ENCODE measurements around the gene ARPC3.
"Not testable (repeated sequence)": the region's sequence is repeated elsewhere in the genome, so short reads cannot be mapped to it uniquely, and the experiment has no call there.

ARPC3 gene

DNA sequence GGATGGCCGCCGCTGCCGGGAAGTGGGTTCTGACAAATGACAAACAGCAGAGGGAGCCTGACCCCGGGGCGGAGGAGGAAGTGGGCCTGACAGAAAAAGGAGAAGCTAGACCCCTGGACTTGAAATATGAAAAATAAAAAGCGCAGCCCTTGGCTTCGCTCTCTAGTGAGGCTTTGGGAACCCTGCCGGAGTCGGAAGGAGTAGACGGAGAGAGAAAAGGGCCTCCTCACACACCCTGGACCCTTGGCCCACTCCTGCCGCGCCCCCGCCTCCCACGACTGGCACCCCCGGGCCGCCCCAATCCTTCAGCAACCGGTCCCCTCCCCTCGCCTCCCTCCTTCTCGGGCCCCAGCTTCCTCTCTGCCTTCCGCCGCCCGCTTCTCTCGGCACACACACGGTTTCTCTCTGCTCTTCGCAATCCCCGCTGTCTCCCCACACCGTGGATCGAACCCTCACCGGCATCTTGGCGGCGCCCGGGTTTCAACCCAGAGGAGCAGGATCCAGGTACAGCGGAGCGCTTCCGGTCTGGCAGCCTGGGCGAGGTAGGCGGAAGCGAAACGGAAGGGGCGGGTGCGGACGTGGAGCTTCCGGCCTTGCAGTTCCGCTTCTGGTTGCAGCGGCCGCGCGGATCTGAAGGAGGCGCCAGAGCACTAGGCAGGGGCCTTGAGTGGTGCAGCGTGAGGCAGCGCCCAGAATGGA lies at the start of gene ARPC3:
Gene ARPC3, minus strand, starts transcription at position 539 of the 699 bp plus-strand sequence. Its CDS starts 77 bp downstream, at position 462.
- H3K36me3 Mint-ChIP-seq (ENCODE audit: low read depth): peaks cover 72% of the 10 kb centered on the region
- no peaks in the 10 kb centered on the region for H3K27me3 Mint-ChIP-seq
- peak within 1 kb of the TSS; percentile 100 for H3K4me3 Mint-ChIP-seq
- H3K4me1 Mint-ChIP-seq (ENCODE audit: low read depth): peaks cover 57% of the 10 kb centered on the region
- peak within 1 kb of the TSS; percentile 100 for H3K27ac Mint-ChIP-seq
- H3K9me3 Mint-ChIP-seq: no peaks in the 10 kb centered on the region
- intact Hi-C loops (cut with micrococcal nuclease): loop anchor here (1.0 to 5.0 kb wide), 5 partner anchors 19 to 437 kb away; partner anchors contain the start of genes FAM216A and GPN3

DNA sequence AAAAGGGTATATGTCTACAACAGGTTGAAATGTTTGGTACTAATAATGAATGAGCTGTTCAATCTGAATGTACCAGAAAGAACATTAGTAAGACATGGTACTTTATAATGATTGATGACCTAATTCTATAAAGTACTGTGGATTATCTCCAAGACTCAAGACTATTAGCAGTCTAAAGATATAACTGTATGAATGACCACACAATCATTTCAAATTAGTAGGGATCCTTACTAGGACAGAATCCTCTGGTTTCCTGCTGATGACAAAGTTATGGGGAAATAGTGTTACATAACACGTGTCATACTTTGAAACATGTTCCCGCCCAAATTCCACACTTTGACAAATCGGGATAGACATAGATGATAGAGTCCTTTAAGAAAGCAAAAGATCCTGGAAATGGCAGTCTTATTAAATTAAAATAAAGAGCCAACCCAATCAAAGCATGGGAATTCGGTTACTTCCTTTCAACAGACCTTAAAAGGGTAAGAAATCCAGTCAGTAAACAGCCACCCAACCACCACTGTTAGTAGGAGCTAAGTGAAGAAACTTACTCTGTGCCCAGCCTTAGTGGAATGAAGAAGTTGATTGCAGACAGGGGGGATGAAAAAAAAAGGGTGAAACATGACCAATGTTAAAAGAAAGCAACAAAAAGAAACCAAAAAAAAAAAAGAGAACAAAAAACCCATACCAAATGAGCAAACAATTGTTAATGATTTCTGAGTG lies 49.0 kb upstream of the ARPC3 start:
- Mint-ChIP-seq H3K9me3 (no peaks in the 10 kb centered on the region), H3K4me1 (ENCODE audit: low read depth) (peaks cover 28% of the 10 kb centered on the region), H3K36me3 (ENCODE audit: low read depth) (peaks cover 52% of the 10 kb centered on the region), H3K4me3 (peak overlapping the region; percentile 69), H3K27me3 (no peaks in the 10 kb centered on the region), H3K27ac (peak overlapping the region; percentile 84)
- intact Hi-C loops (cut with micrococcal nuclease): no loop called here

DNA sequence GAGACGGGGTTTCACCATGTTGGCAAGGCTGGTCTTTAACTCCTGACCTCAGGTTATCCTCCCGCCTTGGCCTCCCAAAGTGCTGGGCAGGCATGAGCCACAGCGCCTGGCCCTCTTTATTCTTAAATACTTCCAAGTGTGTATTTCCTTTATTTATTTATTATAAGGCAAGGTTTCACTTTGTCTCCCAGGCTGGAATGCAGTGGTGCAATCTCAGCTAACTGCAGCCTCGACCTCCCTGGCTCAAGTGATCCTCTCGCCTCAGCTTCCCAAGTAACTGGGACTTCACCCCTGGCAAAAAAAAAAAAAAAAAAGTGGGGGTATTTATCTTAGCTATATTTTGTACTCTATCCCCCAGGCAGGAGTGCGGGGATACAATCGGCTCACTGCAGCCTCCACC lies 25.3 kb upstream of the ARPC3 start:
- H3K4me3 Mint-ChIP-seq: no peak overlapping the region
- H3K9me3 Mint-ChIP-seq: no peaks in the 10 kb centered on the region
- intact Hi-C loops (cut with micrococcal nuclease): no loop called here
- H3K27ac Mint-ChIP-seq: no peak overlapping the region
- H3K4me1 Mint-ChIP-seq (ENCODE audit: low read depth): no peaks in the 10 kb centered on the region
- no peaks in the 10 kb centered on the region for H3K36me3 Mint-ChIP-seq (ENCODE audit: low read depth)
- H3K27me3 Mint-ChIP-seq: no peaks in the 10 kb centered on the region

DNA sequence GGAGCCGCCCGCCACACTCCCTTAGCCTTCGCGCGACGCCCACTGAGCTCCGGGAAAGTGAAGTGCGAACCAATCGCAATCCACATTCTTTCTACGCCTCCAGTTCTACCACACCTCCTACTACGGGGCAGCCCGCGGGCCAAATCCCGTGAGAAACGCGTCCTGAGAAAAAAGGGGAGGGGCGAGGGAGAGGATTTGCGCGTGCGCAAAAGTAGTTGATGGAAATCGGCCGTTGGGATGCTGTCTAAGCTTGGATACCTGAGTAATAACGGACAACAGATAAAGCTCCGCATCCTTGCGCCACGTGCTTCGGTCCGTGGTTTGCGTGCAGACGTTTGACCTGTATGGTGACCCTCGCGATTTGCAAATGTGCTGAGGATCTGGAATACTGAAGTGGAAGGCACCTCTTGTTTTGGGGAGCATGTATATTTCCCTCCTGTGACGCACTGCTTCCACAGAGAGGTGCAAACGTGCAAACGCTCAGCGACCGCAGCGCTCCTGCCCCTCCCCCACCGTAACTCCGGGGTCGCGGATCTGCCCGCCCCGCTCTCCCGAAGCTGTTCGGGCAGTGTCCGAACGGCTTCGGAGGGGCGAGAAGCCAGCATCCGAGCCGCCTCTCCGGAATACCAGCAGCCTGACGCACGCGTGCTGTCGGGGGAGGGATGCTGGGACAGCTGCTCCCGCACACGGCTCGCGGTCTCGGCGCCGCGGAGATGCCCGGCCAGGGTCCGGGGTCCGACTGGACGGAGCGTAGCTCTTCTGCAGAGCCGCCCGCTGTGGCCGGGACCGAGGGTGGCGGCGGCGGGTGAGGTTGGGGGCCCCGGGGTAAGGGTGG lies 18.3 kb upstream of the ARPC3 start, which contains the start of the genes FAM216A and GPN3:
Gene FAM216A, plus strand, starts transcription at position 632 of the 835 bp plus-strand sequence. Its CDS starts 31 bp downstream, at position 663.
Gene GPN3, minus strand, starts transcription at position 44 of the 835 bp plus-strand sequence. CDS start 54 bp downstream, outside the sequence.
- Mint-ChIP-seq H3K27ac (peak within 1 kb of the TSS; percentile 84), H3K4me1 (ENCODE audit: low read depth) (peaks cover 33% of the 10 kb centered on the region), H3K9me3 (no peaks in the 10 kb centered on the region), H3K27me3 (no peaks in the 10 kb centered on the region), H3K36me3 (ENCODE audit: low read depth) (peaks cover 30% of the 10 kb centered on the region), H3K4me3 (peak within 1 kb of the TSS; percentile 96)
- intact Hi-C loops (cut with micrococcal nuclease): loop anchor here (2.0 to 10.0 kb wide), 4 partner anchors 18 to 216 kb away; partner anchors contain the start of genes ARPC3, HVCN1, RAD9B and VPS29

DNA sequence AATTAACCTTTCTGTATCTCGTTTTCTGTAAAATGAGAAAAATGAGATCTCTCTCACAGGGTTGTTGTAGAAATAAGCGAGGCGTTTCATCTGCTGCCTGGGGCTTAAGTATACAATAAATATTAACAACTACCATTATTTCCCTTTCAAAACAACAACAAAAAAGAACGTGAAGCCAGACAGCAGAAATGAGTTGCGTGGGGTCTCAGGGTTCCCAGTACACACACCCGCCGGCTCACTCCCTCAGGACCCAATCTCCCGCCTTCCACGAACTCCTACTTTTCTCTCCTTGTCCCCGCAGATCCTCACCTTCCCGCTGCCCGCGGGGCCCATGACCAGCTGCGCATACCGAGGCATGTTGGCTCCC lies 17.7 kb upstream of the ARPC3 start:
- intact Hi-C loops (cut with micrococcal nuclease): loop anchor here (2.0 to 10.0 kb wide), 4 partner anchors 17 to 217 kb away; partner anchors contain the start of genes ARPC3, HVCN1, RAD9B and VPS29
- H3K27ac Mint-ChIP-seq: peak overlapping the region; percentile 84
- peaks cover 33% of the 10 kb centered on the region for H3K4me1 Mint-ChIP-seq (ENCODE audit: low read depth)
- H3K27me3 Mint-ChIP-seq: no peaks in the 10 kb centered on the region
- no peaks in the 10 kb centered on the region for H3K9me3 Mint-ChIP-seq
- H3K36me3 Mint-ChIP-seq (ENCODE audit: low read depth): peaks cover 36% of the 10 kb centered on the region
- H3K4me3 Mint-ChIP-seq: peak overlapping the region; percentile 96

DNA sequence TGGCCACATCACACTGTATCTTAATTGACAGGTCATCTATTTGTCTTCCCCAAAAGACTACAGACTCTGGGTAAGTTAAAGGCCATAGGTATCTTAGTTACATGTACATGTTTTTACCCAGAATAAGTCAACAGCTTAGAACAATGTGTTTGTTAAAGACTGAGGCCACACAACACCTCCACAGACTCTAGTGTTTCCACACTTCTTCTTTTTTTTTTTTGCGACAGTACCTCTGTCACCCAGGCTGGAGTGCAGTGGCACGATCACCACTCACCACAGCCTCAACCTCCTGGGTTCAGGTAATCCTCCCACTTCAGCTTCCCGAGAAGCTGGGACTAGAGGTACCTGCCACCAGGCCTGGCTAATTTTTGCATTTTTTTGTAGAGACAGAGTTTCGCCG lies 16.7 kb upstream of the ARPC3 start:
- Mint-ChIP-seq H3K36me3 (ENCODE audit: low read depth) (peaks cover 46% of the 10 kb centered on the region), H3K4me3 (peak overlapping the region; percentile 10), H3K4me1 (ENCODE audit: low read depth) (peaks cover 33% of the 10 kb centered on the region), H3K27me3 (no peaks in the 10 kb centered on the region), H3K27ac (no peak overlapping the region), H3K9me3 (no peaks in the 10 kb centered on the region)
- intact Hi-C loops (cut with micrococcal nuclease): loop anchor here (5.0 to 10.0 kb wide), 3 partner anchors 36 to 218 kb away; partner anchors contain the start of genes HVCN1, RAD9B and VPS29

DNA sequence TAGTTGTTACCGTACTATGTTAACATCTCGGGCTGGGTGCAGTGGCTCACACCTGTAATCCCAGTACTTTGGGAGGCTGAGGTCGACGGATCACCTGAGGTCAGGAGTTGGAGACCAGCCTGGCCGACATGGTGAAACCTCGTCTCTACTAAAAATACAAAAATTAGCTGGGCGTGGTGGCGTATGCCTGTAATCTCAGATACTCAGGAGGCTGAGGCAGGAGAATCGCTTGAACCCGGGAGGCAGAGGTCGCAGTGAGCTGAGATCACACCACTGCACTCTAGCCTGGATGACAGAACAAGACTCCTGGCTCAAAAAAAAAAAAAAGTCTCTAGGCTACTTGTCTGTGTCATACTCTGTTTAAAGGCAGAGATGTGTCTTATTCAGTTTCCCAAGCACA lies 15.6 kb upstream of the ARPC3 start:
- H3K27me3 Mint-ChIP-seq, H3K27ac Mint-ChIP-seq, H3K9me3 Mint-ChIP-seq, H3K4me3 Mint-ChIP-seq: not testable (repeated sequence)
- intact Hi-C loops (cut with micrococcal nuclease): loop anchor here (5.0 to 10.0 kb wide), 3 partner anchors 37 to 219 kb away; partner anchors contain the start of genes HVCN1, RAD9B and VPS29
- H3K4me1 Mint-ChIP-seq (ENCODE audit: low read depth): peaks cover 33% of the 10 kb centered on the region
- H3K36me3 Mint-ChIP-seq (ENCODE audit: low read depth): peaks cover 56% of the 10 kb centered on the region

DNA sequence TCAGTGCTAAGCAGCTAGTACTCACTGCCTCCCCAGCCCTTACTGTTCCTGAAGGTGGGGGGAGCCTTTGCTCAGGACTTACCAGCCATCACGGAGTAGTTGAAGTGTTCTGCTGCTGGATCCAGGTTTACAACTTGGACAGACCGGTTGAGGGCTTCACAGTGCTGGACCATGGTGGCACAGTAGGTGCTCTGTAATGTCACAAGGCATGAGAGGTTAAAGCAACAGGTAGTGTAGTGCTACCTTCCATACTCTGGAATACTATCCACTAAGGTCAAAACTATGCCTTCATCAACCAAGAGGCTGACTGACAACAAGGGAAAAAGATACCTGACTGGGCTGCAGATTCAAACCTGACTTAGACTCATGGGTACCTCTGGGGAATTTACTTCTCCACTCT lies 14.9 kb upstream of the ARPC3 start:
- no peaks in the 10 kb centered on the region for H3K9me3 Mint-ChIP-seq
- no peak overlapping the region for H3K4me3 Mint-ChIP-seq
- H3K4me1 Mint-ChIP-seq (ENCODE audit: low read depth): peaks cover 31% of the 10 kb centered on the region
- H3K27me3 Mint-ChIP-seq: no peaks in the 10 kb centered on the region
- no peak overlapping the region for H3K27ac Mint-ChIP-seq
- intact Hi-C loops (cut with micrococcal nuclease): loop anchor here (5.0 to 10.0 kb wide), 3 partner anchors 37 to 220 kb away; partner anchors contain the start of genes HVCN1, RAD9B and VPS29
- peaks cover 64% of the 10 kb centered on the region for H3K36me3 Mint-ChIP-seq (ENCODE audit: low read depth)

DNA sequence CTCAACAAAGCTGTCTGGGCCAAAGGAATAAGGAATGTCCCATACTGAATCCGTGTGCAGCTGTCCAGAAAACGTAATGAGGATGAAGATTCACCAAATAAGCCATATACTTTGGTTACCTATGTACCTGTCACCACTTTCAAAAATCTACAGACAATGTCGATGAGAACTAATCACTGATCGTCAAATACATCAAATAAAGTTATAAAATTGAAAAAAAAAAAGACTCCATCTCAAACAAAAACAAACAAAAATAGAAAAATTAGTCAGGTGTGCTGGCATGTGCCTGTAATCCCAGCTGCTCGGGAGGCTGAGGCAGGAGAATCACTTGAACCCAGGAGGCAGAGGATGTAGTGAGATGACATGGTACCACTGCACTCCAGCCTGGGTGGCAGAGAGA lies 11.1 kb upstream of the ARPC3 start:
- not testable (repeated sequence) for H3K27ac Mint-ChIP-seq; H3K27me3 Mint-ChIP-seq; H3K4me1 Mint-ChIP-seq (ENCODE audit: low read depth); H3K4me3 Mint-ChIP-seq; H3K9me3 Mint-ChIP-seq
- H3K36me3 Mint-ChIP-seq (ENCODE audit: low read depth): peaks cover 72% of the 10 kb centered on the region
- intact Hi-C loops (cut with micrococcal nuclease): loop anchor here (10.0 kb wide), 1 partner anchor 224 kb away; the partner anchor contains the start of gene HVCN1

DNA sequence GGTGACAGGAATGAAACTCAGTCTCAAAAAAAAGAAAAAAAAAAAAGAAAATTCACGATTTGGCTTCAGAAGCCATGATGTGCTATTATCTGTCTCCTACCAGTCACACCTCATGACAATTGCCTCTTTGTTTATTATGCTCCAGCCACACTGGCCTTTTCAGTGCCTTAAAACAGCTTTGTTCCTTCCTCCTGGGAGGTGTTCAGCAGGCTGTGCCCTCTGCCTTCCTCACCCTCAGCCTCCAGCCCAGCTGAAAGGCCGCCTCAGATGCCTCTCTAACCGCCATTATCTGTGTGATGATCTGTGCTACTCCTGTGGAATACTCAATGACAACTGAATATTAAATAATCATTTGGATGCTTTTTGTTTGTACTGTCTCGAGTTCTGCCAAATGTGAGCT lies 8.6 kb upstream of the ARPC3 start:
- no peaks in the 10 kb centered on the region for H3K27me3 Mint-ChIP-seq
- intact Hi-C loops (cut with micrococcal nuclease): no loop called here
- peak overlapping the region; percentile 7 for H3K27ac Mint-ChIP-seq
- peaks cover 13% of the 10 kb centered on the region for H3K4me1 Mint-ChIP-seq (ENCODE audit: low read depth)
- peaks cover 55% of the 10 kb centered on the region for H3K36me3 Mint-ChIP-seq (ENCODE audit: low read depth)
- no peak overlapping the region for H3K4me3 Mint-ChIP-seq
- no peaks in the 10 kb centered on the region for H3K9me3 Mint-ChIP-seq

DNA sequence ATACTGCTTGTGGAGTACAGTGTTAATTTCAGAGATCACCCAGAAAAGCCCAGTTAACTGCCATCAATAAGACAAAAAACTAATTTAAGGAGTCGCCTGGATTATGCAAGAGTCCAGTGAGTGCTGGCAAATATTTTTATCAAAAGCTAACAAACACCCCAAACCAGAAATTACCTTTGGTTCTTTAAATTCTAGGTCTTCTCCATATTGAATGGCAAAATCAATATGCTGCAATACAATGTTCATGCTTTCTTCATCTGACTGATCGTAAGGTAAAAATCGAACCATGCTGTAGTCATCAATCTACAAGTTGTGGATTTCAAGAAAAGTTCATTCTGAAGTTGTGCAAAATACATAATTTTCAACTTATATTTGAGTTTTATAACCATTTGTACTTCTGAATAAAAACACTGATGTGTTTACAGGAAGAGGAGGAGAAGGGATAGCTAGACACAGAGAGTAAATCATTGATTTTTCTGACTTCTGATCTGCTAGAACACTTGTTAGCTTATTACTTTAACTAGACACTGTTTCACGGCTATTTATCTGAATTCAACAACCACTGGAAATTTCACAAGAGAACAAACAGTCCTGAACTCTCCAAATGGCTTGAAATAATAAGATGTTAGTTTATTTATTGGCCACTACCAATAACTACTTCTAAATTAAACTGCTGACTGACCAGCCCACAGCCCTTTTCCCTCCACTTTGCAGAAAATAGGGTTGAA lies 3.6 kb upstream of the ARPC3 start:
- Mint-ChIP-seq H3K36me3 (ENCODE audit: low read depth) (peaks cover 40% of the 10 kb centered on the region), H3K4me3 (no peak overlapping the region), H3K9me3 (no peaks in the 10 kb centered on the region), H3K27ac (no peak overlapping the region), H3K4me1 (ENCODE audit: low read depth) (peaks cover 41% of the 10 kb centered on the region), H3K27me3 (no peaks in the 10 kb centered on the region)
- intact Hi-C loops (cut with micrococcal nuclease): loop anchor here (5.0 kb wide), 2 partner anchors 99 to 434 kb away; no protein-coding TSS in a partner anchor

DNA sequence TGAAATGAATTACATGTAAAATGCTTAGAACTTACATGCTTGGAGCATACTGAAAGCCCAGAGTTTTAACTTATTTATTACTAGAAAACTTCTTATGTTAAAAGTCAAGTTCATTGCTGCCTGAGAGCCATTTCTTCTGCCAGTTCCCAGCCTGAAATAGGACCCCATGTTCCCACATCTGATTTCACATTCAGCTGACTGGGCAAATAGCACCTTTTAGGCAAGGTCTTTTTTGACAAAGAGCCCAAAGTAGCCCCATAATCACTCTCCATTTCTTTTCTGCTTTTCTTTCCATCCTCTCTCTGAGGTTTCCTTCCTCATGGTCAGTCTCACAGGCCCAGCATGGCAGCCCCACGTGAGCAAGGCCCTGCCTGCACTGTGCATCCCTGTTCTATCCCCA lies 1.1 kb upstream of the ARPC3 start:
- H3K4me3 Mint-ChIP-seq: no peak overlapping the region
- H3K27ac Mint-ChIP-seq: peak overlapping the region; percentile 100
- H3K36me3 Mint-ChIP-seq (ENCODE audit: low read depth): peaks cover 62% of the 10 kb centered on the region
- no peaks in the 10 kb centered on the region for H3K27me3 Mint-ChIP-seq
- intact Hi-C loops (cut with micrococcal nuclease): loop anchor here (2.0 to 5.0 kb wide), 4 partner anchors 18 to 436 kb away; partner anchors contain the start of genes FAM216A and GPN3
- H3K9me3 Mint-ChIP-seq: no peaks in the 10 kb centered on the region
- peaks cover 55% of the 10 kb centered on the region for H3K4me1 Mint-ChIP-seq (ENCODE audit: low read depth)

DNA sequence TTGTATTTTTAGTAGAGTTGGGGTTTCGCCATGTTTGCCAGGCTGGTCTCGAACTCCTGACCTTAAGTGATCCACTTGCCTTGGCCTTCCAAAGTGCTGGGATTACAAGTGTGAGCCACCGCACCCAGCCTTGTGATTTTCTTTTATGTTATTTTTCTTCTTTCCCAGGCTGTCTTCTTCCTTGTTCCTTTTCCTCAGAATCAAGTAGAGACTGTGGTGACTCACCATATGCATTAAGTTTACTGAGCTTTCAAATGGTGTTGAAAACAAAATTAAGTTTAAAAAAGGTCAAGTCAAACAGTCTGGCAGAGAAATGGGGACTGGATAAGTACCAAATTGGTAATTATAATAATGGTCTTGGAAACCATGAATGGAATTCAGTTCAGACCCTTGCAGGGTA lies 5.7 kb downstream of the ARPC3 start:
- no peaks in the 10 kb centered on the region for H3K9me3 Mint-ChIP-seq
- H3K27me3 Mint-ChIP-seq: no peaks in the 10 kb centered on the region
- intact Hi-C loops (cut with micrococcal nuclease): no loop called here
- peak overlapping the region; percentile 27 for H3K27ac Mint-ChIP-seq
- peaks cover 42% of the 10 kb centered on the region for H3K4me1 Mint-ChIP-seq (ENCODE audit: low read depth)
- peaks cover 94% of the 10 kb centered on the region for H3K36me3 Mint-ChIP-seq (ENCODE audit: low read depth)
- no peak overlapping the region for H3K4me3 Mint-ChIP-seq
